Ishikawa (cell line): ENCODE results near the gene OR2F2.

Experiments
- CEBPB ChIP-seq: IDR thresholded peaks from 2 replicates; pipeline ENCODE4 v1.6.1; 2012
- CREB1 ChIP-seq: IDR thresholded peaks from 2 replicates; pipeline ENCODE4 v1.6.1; 2012; ENCODE audit warnings: low read depth
- EGR1 ChIP-seq: IDR thresholded peaks from 2 replicates; pipeline ENCODE4 v1.6.1; 2012
- EP300 ChIP-seq: IDR thresholded peaks from 2 replicates; pipeline ENCODE4 v1.6.1; 2012; ENCODE audit warnings: borderline replicate concordance
- FOXM1 ChIP-seq: IDR thresholded peaks from 2 replicates; pipeline ENCODE4 v1.6.1; 2012; ENCODE audit warnings: low read depth, borderline replicate concordance
- MAX ChIP-seq: IDR thresholded peaks from 2 replicates; pipeline ENCODE4 v1.6.1; 2012
- NFIC ChIP-seq: IDR thresholded peaks from 2 replicates; pipeline ENCODE4 v1.6.1; 2012
- RAD21 ChIP-seq: IDR thresholded peaks from 2 replicates; pipeline ENCODE4 v1.6.1; 2012; ENCODE audit warnings: low read depth
- TAF1 ChIP-seq: IDR thresholded peaks from 2 replicates; pipeline ENCODE4 v1.6.1; 2012; ENCODE audit warnings: low read depth, mild to moderate bottlenecking
- TCF12 ChIP-seq: IDR thresholded peaks from 2 replicates; pipeline ENCODE4 v1.6.1; 2012; ENCODE audit warnings: low read depth
- TEAD4 ChIP-seq: IDR thresholded peaks from 2 replicates; pipeline ENCODE4 v1.6.1; 2012
- YY1 ChIP-seq: IDR thresholded peaks from 2 replicates; pipeline ENCODE4 v1.6.1; 2012; ENCODE audit warnings: low read depth
- ZBTB7A ChIP-seq: IDR thresholded peaks from 2 replicates; pipeline ENCODE4 v1.6.1; 2012; ENCODE audit warnings: low read depth
- TF ChIP-seq, protein P1 (sequence below): IDR thresholded peaks from 2 replicates; pipeline ENCODE4 v1.6.1; 2012; ENCODE audit warnings: low read depth, mild to moderate bottlenecking
- TF ChIP-seq, protein P2 (sequence below): IDR thresholded peaks from 2 replicates; pipeline ENCODE4 v1.6.1; 2012

Gene OR2F2

GRCh38 chr7:143947111-143947510 is 12.1 kb downstream of the OR2F2 start:
- TF ChIP-seq FOXM1, result no peak
- no peak for TF ChIP-seq EGR1
- TF ChIP-seq TEAD4, result no peak
- no peak for TF ChIP-seq ZBTB7A
- no peak for TF ChIP-seq CREB1
- TF ChIP-seq, protein P1, sequence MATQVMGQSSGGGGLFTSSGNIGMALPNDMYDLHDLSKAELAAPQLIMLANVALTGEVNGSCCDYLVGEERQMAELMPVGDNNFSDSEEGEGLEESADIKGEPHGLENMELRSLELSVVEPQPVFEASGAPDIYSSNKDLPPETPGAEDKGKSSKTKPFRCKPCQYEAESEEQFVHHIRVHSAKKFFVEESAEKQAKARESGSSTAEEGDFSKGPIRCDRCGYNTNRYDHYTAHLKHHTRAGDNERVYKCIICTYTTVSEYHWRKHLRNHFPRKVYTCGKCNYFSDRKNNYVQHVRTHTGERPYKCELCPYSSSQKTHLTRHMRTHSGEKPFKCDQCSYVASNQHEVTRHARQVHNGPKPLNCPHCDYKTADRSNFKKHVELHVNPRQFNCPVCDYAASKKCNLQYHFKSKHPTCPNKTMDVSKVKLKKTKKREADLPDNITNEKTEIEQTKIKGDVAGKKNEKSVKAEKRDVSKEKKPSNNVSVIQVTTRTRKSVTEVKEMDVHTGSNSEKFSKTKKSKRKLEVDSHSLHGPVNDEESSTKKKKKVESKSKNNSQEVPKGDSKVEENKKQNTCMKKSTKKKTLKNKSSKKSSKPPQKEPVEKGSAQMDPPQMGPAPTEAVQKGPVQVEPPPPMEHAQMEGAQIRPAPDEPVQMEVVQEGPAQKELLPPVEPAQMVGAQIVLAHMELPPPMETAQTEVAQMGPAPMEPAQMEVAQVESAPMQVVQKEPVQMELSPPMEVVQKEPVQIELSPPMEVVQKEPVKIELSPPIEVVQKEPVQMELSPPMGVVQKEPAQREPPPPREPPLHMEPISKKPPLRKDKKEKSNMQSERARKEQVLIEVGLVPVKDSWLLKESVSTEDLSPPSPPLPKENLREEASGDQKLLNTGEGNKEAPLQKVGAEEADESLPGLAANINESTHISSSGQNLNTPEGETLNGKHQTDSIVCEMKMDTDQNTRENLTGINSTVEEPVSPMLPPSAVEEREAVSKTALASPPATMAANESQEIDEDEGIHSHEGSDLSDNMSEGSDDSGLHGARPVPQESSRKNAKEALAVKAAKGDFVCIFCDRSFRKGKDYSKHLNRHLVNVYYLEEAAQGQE, result no peak
- TF ChIP-seq TAF1, result no peak
- TF ChIP-seq MAX, result no peak

DNA sequence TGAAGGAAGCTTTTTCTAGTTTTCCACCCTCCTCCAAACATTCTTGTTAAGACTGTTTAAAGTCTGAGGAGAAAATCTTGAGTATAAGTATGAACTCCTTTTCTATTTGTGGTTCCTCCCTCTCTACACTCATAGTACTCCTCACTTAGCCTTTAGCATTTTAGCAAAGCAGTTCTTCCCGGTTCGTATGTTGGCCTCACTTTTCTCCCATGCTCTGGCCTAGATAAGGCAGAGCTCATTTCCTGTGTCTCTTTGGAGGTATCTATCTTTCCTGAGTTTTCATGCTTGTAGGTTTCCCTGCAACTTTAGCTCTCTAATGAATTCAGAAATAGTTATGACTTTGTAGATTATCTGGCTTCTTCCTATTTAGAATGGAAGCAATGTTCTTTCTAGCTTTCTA is 13.7 kb downstream of the OR2F2 start:
- no peak for TF ChIP-seq RAD21
- no peak for TF ChIP-seq CEBPB
- no peak for TF ChIP-seq EGR1
- no peak for TF ChIP-seq MAX
- no peak for TF ChIP-seq TCF12
- TF ChIP-seq CREB1, result no peak
- TF ChIP-seq, protein P2, sequence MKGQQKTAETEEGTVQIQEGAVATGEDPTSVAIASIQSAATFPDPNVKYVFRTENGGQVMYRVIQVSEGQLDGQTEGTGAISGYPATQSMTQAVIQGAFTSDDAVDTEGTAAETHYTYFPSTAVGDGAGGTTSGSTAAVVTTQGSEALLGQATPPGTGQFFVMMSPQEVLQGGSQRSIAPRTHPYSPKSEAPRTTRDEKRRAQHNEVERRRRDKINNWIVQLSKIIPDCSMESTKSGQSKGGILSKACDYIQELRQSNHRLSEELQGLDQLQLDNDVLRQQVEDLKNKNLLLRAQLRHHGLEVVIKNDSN, result no peak
- no peak for TF ChIP-seq EP300
- no peak for TF ChIP-seq YY1
- TF ChIP-seq, protein P1, result no peak
- no peak for TF ChIP-seq ZBTB7A
- no peak for TF ChIP-seq NFIC
- no peak for TF ChIP-seq TAF1
- no peak for TF ChIP-seq TEAD4
- no peak for TF ChIP-seq FOXM1

DNA sequence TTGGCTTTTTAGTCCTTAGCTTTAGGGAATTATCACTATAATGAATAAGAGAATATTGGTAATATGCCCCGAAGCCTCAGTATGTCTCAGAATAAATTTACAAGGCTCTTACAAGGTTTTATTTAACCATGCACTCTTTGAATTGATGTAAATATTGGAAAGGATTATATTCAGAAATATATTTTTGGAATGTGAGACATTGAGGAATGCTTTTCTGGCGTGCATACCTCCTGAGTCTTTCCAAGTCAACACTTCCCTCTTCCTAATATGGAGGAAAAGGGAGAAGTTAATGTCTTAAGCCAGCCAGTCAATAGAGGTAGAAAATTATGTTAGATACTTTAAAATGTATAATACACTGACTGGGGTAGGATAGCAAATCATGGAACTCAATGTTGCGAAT is 18.4 kb downstream of the OR2F2 start:
- TF ChIP-seq MAX (no peak), TAF1 (no peak), EGR1 (no peak), CREB1 (no peak), TCF12 (no peak), RAD21 (no peak)
- TF ChIP-seq, protein P1, result no peak

GRCh38 chr7:143954135-143954534 is 19.1 kb downstream of the OR2F2 start:
- TF ChIP-seq TCF12 (no peak), EGR1 (no peak), CEBPB (no peak), FOXM1 (no peak), RAD21 (no peak), ZBTB7A (no peak), YY1 (no peak), CREB1 (no peak), MAX (no peak), TEAD4 (no peak), NFIC (no peak), EP300 (no peak), TAF1 (no peak)
- TF ChIP-seq, protein P1, result no peak
- TF ChIP-seq, protein P2, result no peak
